HG03097 (cell line): ENCODE measurements around the gene WDR18.

ENCODE experiments used
- ATAC-seq: cut with Tn5 transposase; IDR thresholded peaks from one replicate; pipeline ENCODE4 v1.9.1; 2021; ENCODE audit not compliant: unreplicated experiment, low FRiP score

WDR18 gene

GRCh38 chr19:1004803-1005664 is 20.9 kb downstream of the WDR18 start:
- no peak for ATAC-seq

DNA sequence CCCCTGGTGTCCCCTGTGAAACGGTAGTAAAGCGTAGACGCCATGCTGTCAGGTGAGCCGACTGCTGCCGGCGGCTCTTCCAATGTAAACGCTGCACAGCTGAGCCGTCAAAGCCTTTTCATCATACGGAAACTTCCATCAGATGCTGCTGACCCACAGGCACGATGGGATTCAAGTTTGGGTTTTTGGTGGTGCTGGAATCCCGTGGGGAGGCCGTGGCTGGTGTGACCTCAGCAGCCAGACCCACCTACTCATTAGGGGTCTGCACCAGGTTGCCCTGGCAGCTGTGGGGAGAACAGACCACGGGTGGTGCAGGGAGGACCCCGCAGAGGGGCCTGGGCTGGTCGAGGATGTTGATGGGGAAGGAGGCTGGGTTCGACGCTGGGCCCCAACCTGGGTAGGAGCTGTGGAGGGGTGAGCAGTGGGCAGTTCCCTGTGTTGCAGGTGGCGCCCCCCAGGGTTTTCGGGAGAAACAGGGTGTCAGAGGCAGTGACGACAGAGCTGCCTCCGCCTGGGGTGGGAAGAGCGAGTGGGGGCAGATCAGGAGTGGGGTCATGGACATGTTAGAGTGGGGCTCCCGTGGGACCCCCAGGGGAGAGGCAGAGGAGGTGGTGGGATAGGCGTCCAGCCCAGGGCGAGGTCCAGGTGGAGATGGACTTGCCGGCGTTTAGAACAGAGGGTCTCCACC is 22.7 kb downstream of the WDR18 start:
- no peak for ATAC-seq

- ATAC-seq = no peak
These were observed 23.5 kb downstream of the WDR18 start for GRCh38 chr19:1007399-1008251.

- ATAC-seq = no peak
These were observed 24.3 kb downstream of the WDR18 start for GRCh38 chr19:1008268-1009040.

DNA sequence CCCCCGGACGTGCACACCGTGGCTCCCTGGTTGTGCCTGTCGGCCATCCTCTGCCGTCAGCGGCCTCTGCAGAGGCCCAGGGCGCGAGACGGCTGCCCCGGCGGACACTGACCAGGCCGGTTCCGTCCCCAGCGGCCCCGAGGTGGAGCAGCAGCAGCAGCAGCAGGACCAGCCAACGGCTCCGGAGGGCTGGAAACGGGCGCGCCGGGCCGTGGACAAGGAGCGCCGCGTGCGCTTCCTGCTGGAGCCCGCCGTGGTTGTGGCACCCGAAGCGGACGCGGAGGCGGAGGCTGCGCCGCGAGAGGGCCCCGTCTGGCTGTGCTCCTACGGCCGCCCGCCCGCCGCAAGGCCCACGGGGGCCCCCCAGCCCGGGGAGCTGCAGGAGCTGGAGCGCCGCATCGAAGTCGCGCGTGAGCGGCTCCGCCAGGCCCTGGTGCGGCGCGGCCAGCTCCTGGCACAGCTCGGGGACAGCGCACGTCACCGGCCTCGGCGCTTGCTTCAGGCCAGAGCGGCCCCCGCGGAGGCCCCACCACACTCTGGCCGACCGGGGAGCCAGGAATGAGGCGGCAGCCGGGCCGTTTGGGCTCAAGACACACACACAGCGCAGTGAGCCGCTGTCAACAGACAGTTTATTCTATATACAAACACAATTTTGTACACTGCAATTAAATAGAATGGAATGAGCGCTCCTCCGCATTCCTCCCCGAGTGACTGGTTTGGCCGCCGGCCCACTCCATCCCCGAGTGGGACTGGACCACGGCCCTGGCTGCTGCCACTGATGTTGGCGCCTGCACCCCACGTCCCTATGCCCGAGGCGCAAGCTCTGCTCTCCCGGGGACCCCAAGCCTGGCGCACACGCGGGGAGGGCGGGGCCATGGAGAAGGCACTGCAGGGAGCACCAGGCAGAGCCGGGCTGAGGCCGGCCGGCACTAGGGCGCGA is 25.2 kb downstream of the WDR18 start:
- ATAC-seq = no peak

- ATAC-seq = no peak
These were observed 25.9 kb downstream of the WDR18 start for GRCh38 chr19:1009981-1010538.

GRCh38 chr19:1010586-1011510 is 26.7 kb downstream of the WDR18 start:
- ATAC-seq = no peak

DNA sequence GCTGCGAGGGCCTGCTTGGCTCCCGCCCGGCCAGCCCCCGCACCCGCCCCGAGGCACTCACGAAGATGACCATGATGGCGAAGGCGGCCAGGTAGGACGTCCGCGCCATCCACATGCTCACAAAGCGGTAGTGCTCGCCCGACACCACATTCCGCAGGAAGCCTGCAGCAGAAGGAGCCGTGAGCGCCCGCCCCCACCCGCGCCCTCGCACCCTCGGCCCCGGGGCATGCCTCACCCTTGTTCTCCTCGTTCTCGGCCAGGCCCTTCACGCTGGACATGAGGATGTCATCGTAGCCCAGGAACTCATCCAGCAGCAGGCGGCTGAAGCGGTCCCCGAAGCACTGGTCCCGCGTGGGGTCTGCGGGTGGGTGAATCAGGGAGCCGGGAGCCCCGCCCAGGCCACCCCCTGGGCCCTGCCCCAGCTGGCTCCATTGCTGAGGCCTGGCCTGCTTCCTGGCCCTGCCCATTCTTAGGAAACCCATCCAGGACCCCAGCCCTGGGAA is 27.7 kb downstream of the WDR18 start:
- ATAC-seq = no peak

DNA sequence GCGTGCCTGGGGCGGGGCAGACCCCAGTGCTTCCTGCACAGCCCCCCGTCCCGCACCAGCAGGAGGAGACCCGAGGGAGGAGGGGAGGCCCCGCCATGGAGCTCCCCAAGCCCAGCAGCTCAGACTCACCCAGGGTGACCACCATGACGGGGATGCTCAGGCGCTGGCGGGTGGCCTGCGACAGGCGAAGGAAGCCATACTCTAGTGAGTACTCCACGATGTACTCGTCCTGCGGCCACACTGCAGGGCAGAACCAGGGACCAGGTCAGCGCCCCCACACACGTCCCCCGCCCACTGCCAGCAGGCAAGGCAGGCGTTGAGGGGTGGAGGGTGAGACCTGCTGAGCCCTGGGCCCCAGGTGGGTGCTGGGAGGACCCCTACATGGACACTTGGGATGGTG is 28.2 kb downstream of the WDR18 start:
- ATAC-seq = no peak

GRCh38 chr19:1013218-1013617 is 29.1 kb downstream of the WDR18 start:
- ATAC-seq = no peak

- no peak for ATAC-seq
These were observed 30.3 kb downstream of the WDR18 start for GRCh38 chr19:1014161-1015060.

DNA sequence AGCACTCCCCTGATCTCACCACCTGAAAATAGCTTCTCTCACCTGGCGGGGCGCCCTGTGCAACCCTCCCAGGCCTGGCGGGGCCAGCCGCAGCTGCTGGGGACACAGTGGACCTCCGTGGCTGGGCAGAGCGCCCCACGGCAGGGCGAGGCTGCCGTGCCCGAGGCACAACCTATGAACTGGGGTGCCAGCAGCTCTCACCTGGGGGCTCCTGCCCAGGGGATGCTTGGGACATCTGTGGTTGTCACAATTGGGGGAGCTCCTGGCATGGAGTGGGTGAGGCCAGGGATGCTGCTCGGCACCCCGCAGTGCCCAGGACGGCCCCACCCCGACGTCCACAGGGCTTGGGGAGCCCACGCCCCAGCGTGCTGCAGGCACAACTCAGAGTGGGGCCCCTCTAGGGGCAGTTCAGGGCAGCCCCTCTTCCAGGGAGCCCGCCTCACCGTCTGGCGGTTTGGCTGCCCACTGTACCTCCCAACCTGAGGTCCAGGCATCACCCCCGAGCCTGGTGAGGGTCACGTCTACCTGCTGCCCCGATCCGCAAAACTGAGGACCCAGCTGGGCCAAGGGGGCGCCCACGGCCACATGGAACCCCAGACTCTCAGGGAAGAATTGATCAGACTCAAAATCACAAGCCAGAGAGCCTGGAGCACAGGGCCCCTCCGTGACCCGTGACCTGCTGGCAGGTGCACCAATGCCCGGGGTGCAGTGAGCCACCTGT is 31.1 kb downstream of the WDR18 start:
- ATAC-seq = no peak

DNA sequence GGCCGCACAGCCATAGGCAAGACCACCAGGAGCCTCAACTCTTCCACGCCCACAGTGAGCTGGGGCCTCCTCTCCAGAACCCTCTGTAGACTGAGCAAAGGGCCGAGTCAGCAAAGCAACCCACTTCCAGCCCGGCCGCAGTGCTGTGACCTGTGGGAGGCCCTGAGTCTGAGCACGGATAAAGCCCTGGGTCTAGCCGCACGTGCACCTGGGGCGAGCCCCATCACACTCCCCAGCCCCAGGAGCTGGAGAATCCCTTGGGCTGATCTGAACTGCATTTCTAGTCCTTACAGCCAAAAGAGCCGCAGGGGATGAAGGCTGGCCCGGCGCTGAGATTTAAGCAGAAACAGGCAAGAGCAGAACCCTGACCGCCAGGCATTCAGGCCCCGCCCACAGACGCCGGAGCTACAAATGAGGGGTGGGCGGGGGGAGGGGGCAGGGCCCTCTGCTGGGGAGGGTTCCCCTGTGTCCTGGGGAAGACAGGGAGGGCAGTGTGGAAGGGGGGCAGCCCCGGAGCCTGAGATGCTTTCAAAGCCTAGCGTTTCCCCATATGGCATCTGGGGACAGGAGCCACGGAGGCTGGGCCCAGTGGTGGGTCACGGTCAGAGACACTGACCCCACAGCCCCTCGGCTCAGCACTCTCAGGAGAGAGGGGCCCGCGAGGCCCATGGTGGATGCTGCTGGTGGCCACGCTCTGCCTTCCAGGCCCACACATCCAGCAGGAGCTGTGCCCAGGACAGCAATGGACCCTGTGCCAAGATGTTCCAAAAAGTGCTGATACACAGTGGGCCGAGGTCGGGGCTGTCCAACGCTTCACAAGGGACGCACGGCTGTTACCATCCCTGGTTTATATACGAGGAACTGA is 31.9 kb downstream of the WDR18 start:
- no peak for ATAC-seq

DNA sequence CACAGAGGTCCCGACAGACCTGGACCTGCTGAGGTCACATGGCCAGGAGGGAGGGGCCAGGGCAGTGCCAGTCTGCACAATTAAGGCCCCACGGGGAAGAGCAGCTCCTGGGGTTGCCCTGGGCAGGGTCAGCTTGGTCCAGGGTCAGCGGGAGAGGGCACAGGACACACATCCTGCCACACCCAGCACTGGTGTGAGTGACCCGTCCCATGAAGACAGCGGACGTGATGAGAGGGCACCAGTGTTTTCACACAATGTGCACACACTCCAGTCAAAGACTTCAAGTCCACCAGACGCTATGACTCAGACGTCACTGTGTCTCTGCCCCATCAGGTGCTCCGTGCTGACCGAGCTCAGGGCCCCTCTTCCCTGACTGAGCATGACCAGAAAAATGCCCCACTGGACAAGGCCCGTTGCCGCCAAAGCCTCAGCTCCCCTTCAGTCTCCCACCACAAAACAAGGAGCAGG is 32.5 kb downstream of the WDR18 start:
- ATAC-seq = no peak
